Glomerular endothelial cell (primary cell): Measurements from ENCODE around the gene ARHGEF3. TPM values are rescaled to one million over a fixed set of nuclear protein-coding genes. Genes with fewer than 3 reads are reported as not detected.

ENCODE experiments used
- DNase-seq: peaks from one replicate; pipeline ENCODE4 v3.0.0-alpha.2; 2011; ENCODE audit warnings: low read depth, low spot score; ENCODE audit errors: extremely low read depth
- total RNA-seq: library from RNA; depleted of rRNA; stranded (reverse); fragments of >200 nt; gene quantifications from 2 replicates; pipeline ENCODE4 v1.2.3, GENCODE V29; 2015

ARHGEF3 gene, protein sequence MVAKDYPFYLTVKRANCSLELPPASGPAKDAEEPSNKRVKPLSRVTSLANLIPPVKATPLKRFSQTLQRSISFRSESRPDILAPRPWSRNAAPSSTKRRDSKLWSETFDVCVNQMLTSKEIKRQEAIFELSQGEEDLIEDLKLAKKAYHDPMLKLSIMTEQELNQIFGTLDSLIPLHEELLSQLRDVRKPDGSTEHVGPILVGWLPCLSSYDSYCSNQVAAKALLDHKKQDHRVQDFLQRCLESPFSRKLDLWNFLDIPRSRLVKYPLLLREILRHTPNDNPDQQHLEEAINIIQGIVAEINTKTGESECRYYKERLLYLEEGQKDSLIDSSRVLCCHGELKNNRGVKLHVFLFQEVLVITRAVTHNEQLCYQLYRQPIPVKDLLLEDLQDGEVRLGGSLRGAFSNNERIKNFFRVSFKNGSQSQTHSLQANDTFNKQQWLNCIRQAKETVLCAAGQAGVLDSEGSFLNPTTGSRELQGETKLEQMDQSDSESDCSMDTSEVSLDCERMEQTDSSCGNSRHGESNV
- total RNA-seq = 13.4 and 24.6 TPM in 2 replicates

- no peak for DNase-seq
These were observed at the start of gene ARHGEF3 for GRCh38 chr3:56801662-56802377. Gene ARHGEF3, minus strand, starts transcription at chr3:56801949. Its CDS starts 151 bp downstream, at chr3:56801798.

DNA sequence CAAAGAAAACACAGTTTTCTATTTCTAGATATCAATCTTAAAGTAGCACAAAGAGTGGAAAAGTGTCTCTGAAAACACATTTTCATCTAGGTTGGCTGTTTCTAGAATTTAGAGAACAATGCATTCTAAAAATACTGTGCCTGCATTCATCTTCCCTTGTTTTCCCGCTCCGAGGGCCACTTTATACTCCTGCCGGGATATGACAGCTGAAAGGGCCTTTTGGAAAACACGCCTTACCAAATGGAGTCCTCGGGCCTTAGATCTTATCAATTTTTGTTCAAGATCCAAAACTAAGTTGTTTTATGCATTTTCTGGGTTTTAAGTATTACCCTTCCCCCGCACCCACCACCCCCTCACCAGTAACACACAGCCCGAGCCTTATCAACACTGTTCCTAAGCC, 47.9 kb upstream of the ARHGEF3 start:
- no peak for DNase-seq

DNA sequence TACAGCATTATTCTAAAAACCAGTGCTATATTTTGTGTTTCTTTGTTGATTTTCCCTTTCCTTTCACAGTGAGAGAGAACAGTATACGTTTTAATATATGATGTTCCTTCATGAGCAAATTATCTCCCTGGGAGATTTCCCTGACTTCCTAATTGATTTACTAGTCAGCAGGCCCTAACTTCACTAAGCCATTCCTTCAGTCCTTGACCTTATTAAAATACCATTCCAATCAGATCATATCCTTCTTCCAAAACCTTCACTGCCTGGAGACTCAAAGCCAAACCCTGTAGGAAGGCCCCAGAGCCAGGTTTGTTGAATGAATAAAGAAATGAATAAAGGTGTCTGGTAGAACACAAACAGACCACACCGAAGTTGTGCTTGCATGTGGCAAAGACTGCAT, 43.8 kb upstream of the ARHGEF3 start:
- no peak for DNase-seq

- DNase-seq = no peak
These were observed 42.8 kb upstream of the ARHGEF3 start for GRCh38 chr3:56844536-56844935.

DNA sequence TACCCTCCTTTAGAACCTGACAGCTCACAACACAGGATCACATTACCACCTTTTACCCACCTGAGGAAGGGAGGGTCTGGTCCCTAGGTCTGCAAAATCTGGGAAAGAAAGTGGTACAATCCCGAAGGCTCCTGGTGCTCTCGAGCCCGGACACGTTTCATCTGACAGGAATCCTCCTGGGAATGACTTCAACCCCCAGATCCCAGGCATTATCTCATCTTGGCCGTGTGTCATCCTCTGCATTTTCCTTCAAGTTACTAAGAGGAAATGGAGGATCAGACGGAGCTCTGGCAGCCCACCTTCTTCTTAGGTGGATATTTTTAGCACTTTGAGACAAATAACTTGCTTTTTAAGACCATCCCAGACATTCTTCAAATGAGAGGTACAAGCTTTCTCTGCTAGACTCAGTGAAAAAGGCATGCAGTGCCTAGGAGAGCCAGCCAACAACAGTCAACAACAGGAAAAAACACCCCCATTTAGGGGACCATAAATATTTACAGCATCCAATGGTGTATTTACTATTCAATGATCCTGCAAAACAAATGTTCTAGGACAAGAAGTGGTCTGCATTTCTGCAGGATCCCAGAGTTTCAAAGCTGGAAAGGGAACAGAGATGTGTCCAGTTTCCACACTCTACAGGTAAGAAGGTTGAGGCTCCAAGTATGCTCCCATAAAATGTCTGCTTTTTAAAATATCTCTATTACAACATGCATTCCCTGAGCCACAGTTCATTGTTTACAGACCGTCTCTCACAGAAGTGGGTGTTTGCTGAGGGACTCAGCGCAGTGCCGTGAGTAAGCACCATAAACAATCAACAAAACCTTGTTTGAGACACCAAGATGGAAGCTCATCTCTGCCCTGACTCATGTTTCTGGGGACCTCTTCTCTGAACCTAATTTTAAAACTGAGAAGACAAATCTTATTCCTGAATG, 38.3 kb upstream of the ARHGEF3 start:
- DNase-seq = no peak

GRCh38 chr3:56838448-56838847, 36.7 kb upstream of the ARHGEF3 start:
- DNase-seq = no peak

DNA sequence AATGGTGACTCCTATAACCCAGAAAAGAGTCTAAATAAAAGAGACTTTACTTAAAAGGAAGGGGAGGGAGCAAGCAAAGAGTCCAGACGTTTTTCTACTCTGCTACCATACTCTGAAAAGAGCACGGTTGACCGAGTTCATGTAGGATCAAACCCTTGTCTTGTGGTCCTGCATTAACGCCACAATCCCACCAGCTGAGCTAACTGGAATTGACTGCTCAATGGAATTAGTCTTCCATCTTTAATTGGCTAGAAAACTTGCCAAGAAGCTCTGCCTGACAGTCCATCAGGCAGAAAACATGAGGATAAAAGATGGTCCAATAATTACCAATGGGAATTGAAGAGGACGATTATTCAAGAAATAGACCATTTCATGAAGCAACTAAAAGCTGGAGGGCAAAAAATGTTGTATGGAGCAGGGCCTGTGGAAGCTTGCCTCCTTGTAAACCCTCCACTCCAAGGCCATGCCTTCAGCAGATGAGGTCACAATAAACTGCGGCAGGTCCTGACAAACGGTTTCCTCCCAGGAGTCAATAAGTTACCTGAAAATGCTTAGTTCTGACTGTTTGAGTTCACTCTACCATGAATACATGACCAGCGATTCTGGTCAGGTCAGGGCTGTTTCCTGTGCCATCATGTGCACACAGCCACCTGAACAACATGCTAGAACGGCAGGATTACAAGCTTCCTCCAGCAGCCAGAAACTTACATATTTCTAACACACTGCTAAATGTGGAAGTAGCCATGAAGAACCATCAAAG, 35.6 kb upstream of the ARHGEF3 start:
- no peak for DNase-seq

- no peak for DNase-seq
These were observed 34.8 kb upstream of the ARHGEF3 start for GRCh38 chr3:56836276-56837163.

DNA sequence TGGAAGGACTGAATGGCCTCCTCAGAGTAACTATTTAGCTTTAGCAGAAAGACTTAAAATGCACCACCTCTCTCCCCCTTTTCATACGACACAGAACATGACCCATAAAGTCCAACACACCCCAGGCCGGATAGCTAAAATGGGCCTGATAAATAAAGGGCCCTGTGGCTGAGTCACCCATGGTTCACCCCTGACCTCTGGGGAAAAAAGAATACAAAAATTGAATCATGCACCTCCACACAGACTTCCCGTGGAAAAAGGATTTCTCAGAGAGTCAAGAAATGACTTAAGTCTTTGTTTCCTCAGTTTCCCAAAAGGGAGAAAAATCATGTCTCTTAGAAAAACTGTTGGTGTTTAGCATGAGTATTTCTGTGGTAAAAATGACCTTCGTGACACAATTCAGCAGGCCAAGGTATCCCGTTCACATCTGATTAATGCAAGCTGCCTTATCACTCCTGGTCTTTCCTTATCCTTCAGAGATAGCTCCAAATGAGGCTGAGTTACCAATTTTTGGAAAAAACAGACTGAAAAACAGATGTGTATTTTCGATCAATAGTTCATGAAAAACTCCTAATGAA, 34.0 kb upstream of the ARHGEF3 start:
- no peak for DNase-seq

DNA sequence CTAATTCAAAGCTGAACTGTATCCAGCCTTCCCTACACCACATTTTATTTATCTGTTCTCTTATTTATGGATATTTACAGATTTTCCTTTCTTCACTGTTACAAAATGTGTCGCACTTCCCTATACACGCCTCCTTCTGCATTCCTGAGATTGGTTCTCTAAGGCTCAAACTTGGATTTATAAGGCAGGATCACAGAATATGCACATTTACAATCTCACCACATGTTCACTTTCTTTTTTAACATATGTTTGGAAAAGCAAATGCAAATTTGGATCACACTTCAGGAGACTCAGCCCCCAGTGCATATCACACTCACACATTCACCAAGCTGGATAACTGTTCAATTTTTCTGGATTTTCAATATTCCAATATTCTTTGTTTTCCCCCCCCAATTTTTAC, 31.8 kb upstream of the ARHGEF3 start:
- DNase-seq = no peak

GRCh38 chr3:56833022-56833421, 31.3 kb upstream of the ARHGEF3 start:
- DNase-seq = no peak

DNA sequence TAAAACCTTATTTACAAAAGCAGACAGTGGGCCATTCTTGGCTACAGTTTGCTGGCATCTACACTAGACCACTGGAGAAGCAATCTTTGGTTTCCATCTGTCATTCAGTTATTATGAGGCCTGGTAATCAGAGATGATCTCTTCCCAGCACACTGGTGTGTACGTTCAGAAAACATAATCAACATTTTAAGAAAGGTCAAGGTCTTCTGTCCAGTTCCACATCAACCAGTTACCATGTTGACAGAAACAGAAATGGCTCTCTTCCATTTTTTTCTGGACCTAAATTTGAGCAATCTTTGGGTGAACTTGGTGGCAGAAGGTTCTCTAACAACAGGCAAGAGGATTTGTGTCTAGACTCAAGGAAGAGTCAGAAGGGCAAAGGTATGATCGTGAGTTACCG, 29.8 kb upstream of the ARHGEF3 start:
- DNase-seq = no peak

DNA sequence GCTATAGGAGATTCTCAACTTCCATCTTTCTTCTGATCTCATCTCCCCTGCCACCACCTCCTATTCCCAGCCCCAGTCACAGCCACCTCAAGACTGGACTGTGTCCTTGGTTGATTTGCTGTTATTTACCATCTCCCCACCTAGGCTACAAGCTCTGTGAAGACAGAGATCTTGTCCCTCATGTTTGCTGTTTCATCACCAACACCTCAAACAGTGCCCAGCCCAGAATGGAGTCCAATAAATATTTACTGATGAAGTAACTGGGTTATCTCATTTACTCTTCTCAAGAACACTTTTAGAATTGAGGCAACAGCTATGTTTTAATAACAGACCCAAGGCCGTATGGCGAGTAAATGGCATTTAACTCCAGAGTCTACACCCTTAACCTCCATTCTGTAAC, 29.1 kb upstream of the ARHGEF3 start:
- DNase-seq = no peak

DNA sequence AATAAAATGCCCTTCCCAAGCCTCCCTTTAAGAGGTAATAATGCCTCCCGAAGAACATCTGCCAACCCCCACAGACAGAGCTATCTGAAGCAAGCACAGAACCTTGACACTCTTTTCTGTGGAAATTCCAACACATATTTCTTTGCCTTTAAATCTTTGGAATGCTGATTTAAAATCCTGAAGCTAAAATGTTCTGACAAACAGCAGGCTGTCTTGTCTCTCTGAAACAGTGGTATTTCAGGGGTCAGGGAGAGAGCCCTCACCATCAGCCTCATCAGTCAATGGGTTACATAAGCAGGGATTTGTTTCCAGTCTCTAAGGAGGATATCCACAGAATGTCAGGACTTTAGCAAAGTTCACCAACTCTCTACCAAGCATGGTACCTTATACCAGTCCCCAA, 27.8 kb upstream of the ARHGEF3 start:
- DNase-seq = no peak

- DNase-seq = no peak
These were observed 25.3 kb upstream of the ARHGEF3 start for GRCh38 chr3:56826831-56827722.

DNA sequence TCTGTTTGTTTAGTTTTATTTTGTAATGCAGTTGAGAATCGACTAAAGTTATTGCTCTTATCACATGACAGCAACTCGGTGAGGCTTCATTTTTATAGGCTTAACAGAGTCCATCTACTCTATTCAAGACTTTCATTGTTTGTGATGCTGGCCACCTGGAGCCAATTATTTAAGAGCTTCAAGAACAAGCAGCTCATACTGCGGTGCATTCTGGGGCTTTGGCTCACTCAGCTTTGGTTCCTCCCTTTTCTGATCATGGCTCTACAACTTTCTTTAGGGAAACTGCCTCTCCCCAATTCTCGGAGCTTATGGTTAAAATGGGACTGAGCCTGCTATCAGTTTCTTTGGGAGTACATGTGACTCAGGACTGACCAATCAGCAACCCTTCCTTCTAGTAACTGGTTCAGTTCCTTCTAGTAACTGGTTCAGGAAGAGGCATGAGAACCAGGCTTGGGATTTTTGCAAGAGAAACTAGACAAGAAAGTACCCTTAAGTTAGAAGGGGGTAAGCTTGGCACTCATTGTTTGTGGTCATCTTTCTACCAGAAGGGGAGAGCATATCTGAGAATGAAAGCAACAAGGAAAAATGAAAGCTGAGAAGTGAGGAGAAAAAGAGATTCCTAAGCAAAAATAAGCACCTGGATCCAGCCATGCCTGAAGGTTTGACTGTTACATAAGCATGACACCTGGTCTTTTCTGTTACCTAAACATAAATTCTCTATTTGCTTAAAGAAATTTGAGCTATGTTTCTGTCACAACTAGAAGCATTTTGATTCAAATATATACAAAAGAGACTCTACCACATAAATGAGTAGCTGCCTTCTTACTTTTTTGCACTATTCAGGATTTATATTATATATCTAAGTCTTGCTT, 24.1 kb upstream of the ARHGEF3 start:
- DNase-seq = no peak
